Measurements from ENCODE around the gene HOTAIR.

GRCh38 chr12:54022960-54023884 is 48.5 kb upstream of the HOTAIR start:
- TF ChIP-seq CTCF (IDR thresholded peaks at IDR 0.05) (no peak), POLR2AphosphoS5 (IDR thresholded peaks at IDR 0.05) (no peak), EP300 (IDR thresholded peaks at IDR 0.05) (no peak)

All from sigmoid colon (tissue), 4 donors.